HepG2 (cell line): ENCODE measurements around the gene CTXN1. TPM values are rescaled to one million over a fixed set of nuclear protein-coding genes. Genes with fewer than 3 reads are reported as not detected.
A peak's percentile ranks its signal among the peaks of the same experiment; 100 is the strongest.

Experiments
- AGO1 ChIP-seq: fragments of 200-400 bp; formaldehyde crosslinking; IDR thresholded peaks from 2 replicates; pipeline ENCODE4 v1.6.1; 2017; ENCODE audit warnings: mild to moderate bottlenecking, low read depth, low read length, moderate library complexity; ENCODE audit not compliant: poor library complexity, severe bottlenecking
- BRCA1 ChIP-seq: sonication (generic); formaldehyde crosslinking; IDR thresholded peaks from 2 replicates; pipeline ENCODE4 v1.4.0; 2020; ENCODE audit warnings: missing genetic modification reagents
- ELF4 ChIP-seq: sonication (generic); formaldehyde crosslinking; IDR thresholded peaks from 2 replicates; pipeline ENCODE4 v1.5.0; 2020; ENCODE audit warnings: missing genetic modification reagents, mild to moderate bottlenecking, moderate library complexity, borderline replicate concordance
- GATA4 ChIP-seq: sonication (generic); IDR thresholded peaks from 2 replicates; pipeline ENCODE4 v1.6.1; 2016; ENCODE audit warnings: antibody characterized with exemption, low read depth, borderline replicate concordance
- KDM3A ChIP-seq: IDR thresholded peaks from 2 replicates; pipeline ENCODE4 v1.6.1; 2018; ENCODE audit warnings: low read depth, missing compliant biosample characterization
- KMT2A ChIP-seq: sonication (generic); formaldehyde crosslinking; IDR thresholded peaks from 2 replicates; pipeline ENCODE4 v1.4.0; 2020; ENCODE audit warnings: missing genetic modification reagents
- POLR2A ChIP-seq, 2 experiments: IDR thresholded peaks; 2 replicates each; pipeline ENCODE4 v1.6.1; 2011; ENCODE audit warnings: low read depth in 2 of 2, low read length in 2 of 2, mild to moderate bottlenecking in 1 of 2, moderate library complexity in 1 of 2; ENCODE audit not compliant: insufficient read depth in 1 of 2
- PRMT3 ChIP-seq: sonication (generic); formaldehyde crosslinking; IDR thresholded peaks from 2 replicates; pipeline ENCODE4 v1.8.1; 2022; ENCODE audit warnings: low read depth, mild to moderate bottlenecking, moderate library complexity, missing genetic modification reagents, borderline replicate concordance
- RFX3 ChIP-seq: IDR thresholded peaks from 2 replicates; pipeline ENCODE4 v1.6.1; 2016; ENCODE audit warnings: missing biosample characterization, missing genetic modification reagents
- RFX5 ChIP-seq: IDR thresholded peaks from 2 replicates; pipeline ENCODE4 v1.6.1; 2011; ENCODE audit warnings: low read depth, low read length, improper control_type of control experiment
- RORA ChIP-seq: sonication (generic); formaldehyde crosslinking; IDR thresholded peaks from 2 replicates; pipeline ENCODE4 v1.5.0; 2020; ENCODE audit warnings: mild to moderate bottlenecking, missing genetic modification reagents, moderate library complexity
- SCMH1 ChIP-seq: sonication (generic); formaldehyde crosslinking; IDR thresholded peaks from 2 replicates; pipeline ENCODE4 v1.9.0; 2021; ENCODE audit warnings: missing genetic modification reagents, mild to moderate bottlenecking, borderline replicate concordance
- TARDBP ChIP-seq: sonication (generic); formaldehyde crosslinking; IDR thresholded peaks from 2 replicates; pipeline ENCODE4 v1.8.0; 2022; ENCODE audit warnings: mild to moderate bottlenecking, missing genetic modification reagents
- ZC3H13 ChIP-seq: sonication (generic); formaldehyde crosslinking; IDR thresholded peaks from 2 replicates; pipeline ENCODE4 v1.8.1; 2023; ENCODE audit warnings: mild to moderate bottlenecking, missing genetic modification reagents, moderate library complexity
- ZKSCAN8 ChIP-seq: IDR thresholded peaks from 2 replicates; pipeline ENCODE4 v1.6.1; 2016; ENCODE audit warnings: borderline replicate concordance, missing genetic modification reagents, missing compliant biosample characterization
- ZNF17 ChIP-seq: sonication (generic); formaldehyde crosslinking; IDR thresholded peaks from 2 replicates; pipeline ENCODE4 v1.5.0; 2020; ENCODE audit warnings: mild to moderate bottlenecking, missing genetic modification reagents
- ZNF251 ChIP-seq: sonication (generic); formaldehyde crosslinking; IDR thresholded peaks from 2 replicates; pipeline ENCODE4 v1.9.0; 2021; ENCODE audit warnings: mild to moderate bottlenecking, missing genetic modification reagents
- ZNF446 ChIP-seq: sonication (generic); formaldehyde crosslinking; IDR thresholded peaks from 2 replicates; pipeline ENCODE4 v1.5.0; 2020; ENCODE audit warnings: mild to moderate bottlenecking, missing genetic modification reagents
- ZNF530 ChIP-seq: sonication (generic); formaldehyde crosslinking; IDR thresholded peaks from 2 replicates; pipeline ENCODE4 v1.5.0; 2020; ENCODE audit warnings: low read depth, mild to moderate bottlenecking, missing genetic modification reagents
- ZNF564 ChIP-seq: sonication (generic); formaldehyde crosslinking; IDR thresholded peaks from 2 replicates; pipeline ENCODE4 v1.8.1; 2023; ENCODE audit warnings: mild to moderate bottlenecking, missing genetic modification reagents
- ZNF597 ChIP-seq: sonication (generic); formaldehyde crosslinking; IDR thresholded peaks from 2 replicates; pipeline ENCODE4 v1.5.0; 2020; ENCODE audit warnings: missing genetic modification reagents
- ZNF772 ChIP-seq: sonication (generic); formaldehyde crosslinking; IDR thresholded peaks from 2 replicates; pipeline ENCODE4 v1.5.0; 2020; ENCODE audit warnings: mild to moderate bottlenecking, missing genetic modification reagents
- polyA plus RNA-seq, 8 experiments: library from polyadenylated mRNA; depleted of rRNA in 3 of 8; stranded (reverse) in 7 of 8; unstranded in 1 of 8; fragments of >200 nt; fragmentation: Illumina TruSeq in 4 of 8; extraction: Trizol in 4 of 8; gene quantifications; 2 replicates each; pipeline versions ENCODE4 v1.2.1 to v1.2.3, GENCODE V29; 2011 to 2016; ENCODE audit warnings: low read depth in 4 of 8, missing spikeins in 1 of 8, mixed read lengths in 1 of 8; ENCODE audit not compliant: insufficient read depth in 1 of 8
- total RNA-seq, 5 experiments: library from RNA; depleted of rRNA; stranded (reverse); fragments of >200 nt; fragmentation: Illumina TruSeq; extraction: Trizol; gene quantifications; 2 replicates each; pipeline ENCODE4 v1.2.3, GENCODE V29; 2016; ENCODE audit warnings: low read depth in 1 of 5
- TF ChIP-seq, protein P1 (sequence below): sonication (generic); formaldehyde crosslinking; IDR thresholded peaks from 2 replicates; pipeline ENCODE4 v1.5.1; 2020; ENCODE audit warnings: mild to moderate bottlenecking, missing genetic modification reagents
- TF ChIP-seq, protein P2 (sequence below): sonication (generic); formaldehyde crosslinking; conservative IDR thresholded peaks from 2 replicates; pipeline ENCODE4 v1.4.0; 2020; ENCODE audit warnings: missing genetic modification reagents
- TF ChIP-seq, protein P3 (sequence below): sonication (generic); formaldehyde crosslinking; IDR thresholded peaks from 2 replicates; pipeline ENCODE4 v1.4.0; 2020; ENCODE audit warnings: mild to moderate bottlenecking, missing genetic modification reagents

Gene CTXN1
- total and polyA plus RNA-seq, 2 of the 13 experiments (the other 11 are each of a cell fraction or from before 2014, with no cell fraction given): 0.11 TPM; not detected in 1

DNA sequence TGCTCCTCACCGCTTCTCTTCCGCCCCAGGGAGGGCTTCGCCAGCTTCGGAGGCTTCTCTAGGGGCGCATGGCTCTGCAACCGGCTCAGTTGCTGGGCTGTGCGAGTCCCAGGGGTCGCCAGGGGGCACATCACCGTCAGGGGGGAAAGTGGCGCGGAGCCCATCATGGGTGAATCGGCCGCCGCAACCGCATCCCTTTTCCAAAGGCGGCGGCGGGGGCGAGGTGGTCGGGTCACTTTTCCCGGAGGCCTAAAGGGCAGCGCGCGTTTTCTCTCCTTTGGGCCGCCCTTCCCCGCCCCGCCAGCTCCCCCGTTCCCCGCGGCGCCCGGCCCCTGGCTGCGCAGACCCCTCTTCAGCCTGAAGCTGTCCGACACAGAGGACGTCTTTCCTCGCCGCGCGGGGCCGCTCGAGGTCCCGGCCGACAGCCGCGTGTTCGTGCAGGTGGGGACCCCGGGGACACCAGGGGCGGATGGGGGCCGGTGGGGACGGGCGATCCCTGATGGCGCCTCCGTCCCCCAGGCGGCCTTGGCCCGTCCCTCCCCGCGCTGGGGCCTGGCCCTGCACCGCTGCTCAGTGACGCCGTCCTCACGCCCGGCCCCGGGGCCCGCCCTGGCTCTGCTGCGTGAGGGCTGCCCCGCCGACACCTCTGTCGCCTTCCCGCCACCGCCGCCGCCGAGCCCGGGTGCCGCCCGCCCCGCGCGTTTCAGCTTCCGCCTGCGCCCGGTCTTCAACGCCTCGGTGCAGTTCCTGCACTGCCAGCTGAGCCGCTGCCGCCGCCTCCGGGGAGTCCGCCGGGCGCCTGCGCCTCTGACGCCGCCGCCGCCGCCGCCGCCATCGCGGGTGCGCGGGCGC lies 9.6 kb downstream of the CTXN1 start (continued):
- TF ChIP-seq KMT2A (no peak), ELF4 (no peak), ZC3H13 (peak; percentile 87), ZNF597 (no peak), ZNF251 (CRISPR knock-in tag) (no peak), SCMH1 (CRISPR knock-in tag) (no peak), RFX3 (CRISPR knock-in tag) (no peak), ZNF17 (no peak), BRCA1 (CRISPR knock-in tag) (no peak; the same call in 1 of the 2 replicates), GATA4 (no peak), ZNF446 (CRISPR knock-in tag) (0 out of 2 replicates have a peak, but pooled peaks have one; percentile 50), ZNF530 (no peak), POLR2A (IDR thresholded peaks at IDR 0.05; ENCODE audit: insufficient read depth in 1 of 2, low read depth in 2 of 2, low read length in 2 of 2) (peak in 1 of 2 experiments; percentile 41; a peak in 1 of 4 replicates), RORA (CRISPR knock-in tag) (no peak), ZKSCAN8 (CRISPR knock-in tag) (no peak), ZNF772 (CRISPR knock-in tag) (peak; percentile 54; the same call in 1 of the 2 replicates), PRMT3 (CRISPR knock-in tag) (peak; percentile 69; the same call in 1 of the 2 replicates), ZNF564 (CRISPR knock-in tag) (no peak; the same call in 1 of the 2 replicates), RFX5 (no peak), TARDBP (CRISPR knock-in tag) (no peak), AGO1 (peak; percentile 98), KDM3A (CRISPR knock-in tag) (no peak)
- TF ChIP-seq, protein P1, sequence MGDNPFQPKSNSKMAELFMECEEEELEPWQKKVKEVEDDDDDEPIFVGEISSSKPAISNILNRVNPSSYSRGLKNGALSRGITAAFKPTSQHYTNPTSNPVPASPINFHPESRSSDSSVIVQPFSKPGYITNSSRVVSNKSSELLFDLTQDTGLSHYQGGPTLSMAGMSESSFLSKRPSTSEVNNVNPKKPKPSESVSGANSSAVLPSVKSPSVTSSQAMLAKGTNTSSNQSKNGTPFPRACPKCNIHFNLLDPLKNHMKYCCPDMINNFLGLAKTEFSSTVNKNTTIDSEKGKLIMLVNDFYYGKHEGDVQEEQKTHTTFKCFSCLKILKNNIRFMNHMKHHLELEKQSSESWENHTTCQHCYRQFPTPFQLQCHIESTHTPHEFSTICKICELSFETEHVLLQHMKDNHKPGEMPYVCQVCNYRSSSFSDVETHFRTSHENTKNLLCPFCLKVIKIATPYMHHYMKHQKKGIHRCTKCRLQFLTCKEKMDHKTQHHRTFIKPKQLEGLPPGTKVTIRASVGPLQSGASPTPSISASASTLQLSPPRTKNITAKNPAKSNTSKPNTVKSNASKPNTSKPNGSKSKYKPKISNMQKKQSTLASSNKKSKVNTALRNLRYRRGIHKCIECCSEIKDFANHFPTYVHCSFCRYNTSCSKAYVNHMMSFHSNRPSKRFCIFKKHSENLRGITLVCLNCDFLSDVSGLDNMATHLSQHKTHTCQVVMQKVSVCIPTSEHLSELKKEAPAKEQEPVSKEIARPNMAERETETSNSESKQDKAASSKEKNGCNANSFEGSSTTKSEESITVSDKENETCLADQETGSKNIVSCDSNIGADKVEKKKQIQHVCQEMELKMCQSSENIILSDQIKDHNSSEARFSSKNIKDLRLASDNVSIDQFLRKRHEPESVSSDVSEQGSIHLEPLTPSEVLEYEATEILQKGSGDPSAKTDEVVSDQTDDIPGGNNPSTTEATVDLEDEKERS (CRISPR knock-in tag): 0 out of 2 replicates have a peak, but pooled peaks have one; percentile 24
- TF ChIP-seq, protein P2, sequence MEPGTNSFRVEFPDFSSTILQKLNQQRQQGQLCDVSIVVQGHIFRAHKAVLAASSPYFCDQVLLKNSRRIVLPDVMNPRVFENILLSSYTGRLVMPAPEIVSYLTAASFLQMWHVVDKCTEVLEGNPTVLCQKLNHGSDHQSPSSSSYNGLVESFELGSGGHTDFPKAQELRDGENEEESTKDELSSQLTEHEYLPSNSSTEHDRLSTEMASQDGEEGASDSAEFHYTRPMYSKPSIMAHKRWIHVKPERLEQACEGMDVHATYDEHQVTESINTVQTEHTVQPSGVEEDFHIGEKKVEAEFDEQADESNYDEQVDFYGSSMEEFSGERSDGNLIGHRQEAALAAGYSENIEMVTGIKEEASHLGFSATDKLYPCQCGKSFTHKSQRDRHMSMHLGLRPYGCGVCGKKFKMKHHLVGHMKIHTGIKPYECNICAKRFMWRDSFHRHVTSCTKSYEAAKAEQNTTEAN (CRISPR knock-in tag): no peak
- TF ChIP-seq, protein P3, sequence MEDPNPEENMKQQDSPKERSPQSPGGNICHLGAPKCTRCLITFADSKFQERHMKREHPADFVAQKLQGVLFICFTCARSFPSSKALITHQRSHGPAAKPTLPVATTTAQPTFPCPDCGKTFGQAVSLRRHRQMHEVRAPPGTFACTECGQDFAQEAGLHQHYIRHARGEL: no peak
